Endometrium (tissue), 2 donors: ENCODE results near the gene AFMID.

Source experiments
- FAIRE-seq: peaks from 2 replicates; lab custom pipeline; 2012; peaks lifted over from hg19 to GRCh38; lab: Jason Lieb, UNC
- donor health status: control.
- donor health status: control.

AFMID gene

GRCh38 chr17:78255953-78256706, 69.0 kb downstream of the AFMID start:
- no peak for FAIRE-seq

GRCh38 chr17:78256707-78257591, 69.8 kb downstream of the AFMID start:
- FAIRE-seq, result no peak
